Ishikawa (cell line): ENCODE measurements around the gene BUD23.

ENCODE experiments used
- CEBPB ChIP-seq: IDR thresholded peaks from 2 replicates; pipeline ENCODE4 v1.6.1; 2012
- CREB1 ChIP-seq: IDR thresholded peaks from 2 replicates; pipeline ENCODE4 v1.6.1; 2012; ENCODE audit warnings: low read depth
- EP300 ChIP-seq: IDR thresholded peaks from 2 replicates; pipeline ENCODE4 v1.6.1; 2012; ENCODE audit warnings: borderline replicate concordance
- FOXM1 ChIP-seq: IDR thresholded peaks from 2 replicates; pipeline ENCODE4 v1.6.1; 2012; ENCODE audit warnings: low read depth, borderline replicate concordance
- MAX ChIP-seq: IDR thresholded peaks from 2 replicates; pipeline ENCODE4 v1.6.1; 2012
- RAD21 ChIP-seq: IDR thresholded peaks from 2 replicates; pipeline ENCODE4 v1.6.1; 2012; ENCODE audit warnings: low read depth
- TAF1 ChIP-seq: IDR thresholded peaks from 2 replicates; pipeline ENCODE4 v1.6.1; 2012; ENCODE audit warnings: low read depth, mild to moderate bottlenecking
- TEAD4 ChIP-seq: IDR thresholded peaks from 2 replicates; pipeline ENCODE4 v1.6.1; 2012
- ZBTB7A ChIP-seq: IDR thresholded peaks from 2 replicates; pipeline ENCODE4 v1.6.1; 2012; ENCODE audit warnings: low read depth

GRCh38 chr7:73734619-73735527 lies 51.5 kb downstream of the BUD23 start:
- TF ChIP-seq RAD21 (peak; percentile 87), CREB1 (no peak), CEBPB (peak; percentile 73), MAX (peak; percentile 81), TAF1 (no peak), TEAD4 (peak; percentile 33; the same call in 1 of the 2 replicates), ZBTB7A (no peak), FOXM1 (no peak), EP300 (no peak)
